Measurements from ENCODE around the gene NDUFAF2. TPM values are rescaled to one million over a fixed set of nuclear protein-coding genes. Genes with fewer than 3 reads are reported as not detected.
"Not testable (repeated sequence)": the region's sequence is repeated elsewhere in the genome, so short reads cannot be mapped to it uniquely, and the experiment has no call there.

NDUFAF2 gene
- total RNA-seq, 1 donor from 2014 or later, result 9.9 TPM

- not testable (repeated sequence) for H3K9ac ChIP-seq (ENCODE audit: low read depth in 1 of 3, low read length in 3 of 3); H3K4me3 ChIP-seq (ENCODE audit: low read length in 3 of 3); H3K27me3 ChIP-seq (ENCODE audit: control insufficient read depth in 3 of 3, insufficient read depth in 3 of 3, low read length in 3 of 3); H3K36me3 ChIP-seq (ENCODE audit: control insufficient read depth in 3 of 3, insufficient read depth in 3 of 3, low read length in 3 of 3); H3K4me1 ChIP-seq (ENCODE audit: control insufficient read depth in 3 of 3, insufficient read depth in 3 of 3, low read length in 3 of 3); H3K9me3 ChIP-seq (ENCODE audit: control insufficient read depth in 3 of 3, low read length in 3 of 3); H3K27ac ChIP-seq (ENCODE audit: low read depth, low read length)
Observed at GRCh38 chr5:60982127-60982526, 37.1 kb downstream of the NDUFAF2 start.

- no peaks in the 10 kb centered on the region for H3K36me3 ChIP-seq (ENCODE audit: control insufficient read depth in 3 of 3, insufficient read depth in 3 of 3, low read length in 3 of 3)
Observed at GRCh38 chr5:60989790-60990189, 44.8 kb downstream of the NDUFAF2 start.

GRCh38 chr5:60992871-60993270, 47.9 kb downstream of the NDUFAF2 start:
- no peaks in the 10 kb centered on the region for H3K27me3 ChIP-seq (ENCODE audit: control insufficient read depth in 3 of 3, insufficient read depth in 3 of 3, low read length in 3 of 3)
- peaks cover 3 to 8% (median 5%) of the 10 kb centered on the region in 3 donors for H3K4me1 ChIP-seq (ENCODE audit: control insufficient read depth in 3 of 3, insufficient read depth in 3 of 3, low read length in 3 of 3)
- no peak overlapping the region for H3K27ac ChIP-seq (ENCODE audit: low read depth, low read length)
- no peaks in the 10 kb centered on the region for H3K36me3 ChIP-seq (ENCODE audit: control insufficient read depth in 3 of 3, insufficient read depth in 3 of 3, low read length in 3 of 3)
- no peak overlapping the region for H3K4me3 ChIP-seq (ENCODE audit: low read length in 3 of 3)
- no peak overlapping the region for H3K9ac ChIP-seq (ENCODE audit: low read depth in 1 of 3, low read length in 3 of 3)
- H3K9me3 ChIP-seq (ENCODE audit: control insufficient read depth in 3 of 3, low read length in 3 of 3), result peaks cover 0 to 2% (median 0%) of the 10 kb centered on the region in 3 donors

More at GRCh38 chr5:60989790-60990189, 44.8 kb downstream of the NDUFAF2 start:
- Histone ChIP-seq H3K9ac (ENCODE audit: low read depth in 1 of 3, low read length in 3 of 3) (no peak overlapping the region), H3K4me1 (ENCODE audit: control insufficient read depth in 3 of 3, insufficient read depth in 3 of 3, low read length in 3 of 3) (peaks cover 3 to 8% (median 5%) of the 10 kb centered on the region in 3 donors), H3K27me3 (ENCODE audit: control insufficient read depth in 3 of 3, insufficient read depth in 3 of 3, low read length in 3 of 3) (no peaks in the 10 kb centered on the region), H3K9me3 (ENCODE audit: control insufficient read depth in 3 of 3, low read length in 3 of 3) (peaks cover 0 to 2% (median 0%) of the 10 kb centered on the region in 3 donors), H3K27ac (ENCODE audit: low read depth, low read length) (no peak overlapping the region), H3K4me3 (ENCODE audit: low read length in 3 of 3) (no peak overlapping the region)

- Histone ChIP-seq H3K27me3 (ENCODE audit: control insufficient read depth in 3 of 3, insufficient read depth in 3 of 3, low read length in 3 of 3) (no peaks in the 10 kb centered on the region), H3K4me1 (ENCODE audit: control insufficient read depth in 3 of 3, insufficient read depth in 3 of 3, low read length in 3 of 3) (peaks cover 3 to 8% (median 5%) of the 10 kb centered on the region in 3 donors), H3K4me3 (ENCODE audit: low read length in 3 of 3) (no peak overlapping the region), H3K27ac (ENCODE audit: low read depth, low read length) (no peak overlapping the region), H3K9ac (ENCODE audit: low read depth in 1 of 3, low read length in 3 of 3) (no peak overlapping the region), H3K9me3 (ENCODE audit: control insufficient read depth in 3 of 3, low read length in 3 of 3) (peaks cover 0 to 2% (median 0%) of the 10 kb centered on the region in 3 donors), H3K36me3 (ENCODE audit: control insufficient read depth in 3 of 3, insufficient read depth in 3 of 3, low read length in 3 of 3) (no peaks in the 10 kb centered on the region)
Observed at GRCh38 chr5:60993425-60993824, 48.4 kb downstream of the NDUFAF2 start.

GRCh38 chr5:60993875-60994571, 49.0 kb downstream of the NDUFAF2 start:
- Histone ChIP-seq H3K9ac (ENCODE audit: low read depth in 1 of 3, low read length in 3 of 3) (no peak overlapping the region), H3K4me3 (ENCODE audit: low read length in 3 of 3) (no peak overlapping the region), H3K27me3 (ENCODE audit: control insufficient read depth in 3 of 3, insufficient read depth in 3 of 3, low read length in 3 of 3) (no peaks in the 10 kb centered on the region), H3K36me3 (ENCODE audit: control insufficient read depth in 3 of 3, insufficient read depth in 3 of 3, low read length in 3 of 3) (no peaks in the 10 kb centered on the region), H3K27ac (ENCODE audit: low read depth, low read length) (no peak overlapping the region), H3K4me1 (ENCODE audit: control insufficient read depth in 3 of 3, insufficient read depth in 3 of 3, low read length in 3 of 3) (peaks cover 3 to 8% (median 5%) of the 10 kb centered on the region in 3 donors), H3K9me3 (ENCODE audit: control insufficient read depth in 3 of 3, low read length in 3 of 3) (peaks cover 0 to 2% (median 0%) of the 10 kb centered on the region in 3 donors)

- H3K27me3 ChIP-seq (ENCODE audit: control insufficient read depth in 3 of 3, insufficient read depth in 3 of 3, low read length in 3 of 3), result no peaks in the 10 kb centered on the region
- H3K4me3 ChIP-seq (ENCODE audit: low read length in 3 of 3), result no peak overlapping the region
- no peaks in the 10 kb centered on the region for H3K36me3 ChIP-seq (ENCODE audit: control insufficient read depth in 3 of 3, insufficient read depth in 3 of 3, low read length in 3 of 3)
- H3K9ac ChIP-seq (ENCODE audit: low read depth in 1 of 3, low read length in 3 of 3), result no peak overlapping the region
- H3K27ac ChIP-seq (ENCODE audit: low read depth, low read length), result no peak overlapping the region
- peaks cover 0 to 2% (median 0%) of the 10 kb centered on the region in 3 donors for H3K9me3 ChIP-seq (ENCODE audit: control insufficient read depth in 3 of 3, low read length in 3 of 3)
- peaks cover 8 to 15% (median 9%) of the 10 kb centered on the region in 3 donors for H3K4me1 ChIP-seq (ENCODE audit: control insufficient read depth in 3 of 3, insufficient read depth in 3 of 3, low read length in 3 of 3)
Observed at GRCh38 chr5:60996368-60996767, 51.4 kb downstream of the NDUFAF2 start.

GRCh38 chr5:60997721-60998120, 52.7 kb downstream of the NDUFAF2 start:
- Histone ChIP-seq H3K27ac (ENCODE audit: low read depth, low read length) (no peak overlapping the region), H3K9ac (ENCODE audit: low read depth in 1 of 3, low read length in 3 of 3) (no peak overlapping the region), H3K27me3 (ENCODE audit: control insufficient read depth in 3 of 3, insufficient read depth in 3 of 3, low read length in 3 of 3) (no peaks in the 10 kb centered on the region), H3K4me3 (ENCODE audit: low read length in 3 of 3) (no peak overlapping the region), H3K4me1 (ENCODE audit: control insufficient read depth in 3 of 3, insufficient read depth in 3 of 3, low read length in 3 of 3) (peaks cover 8 to 19% (median 8%) of the 10 kb centered on the region in 3 donors), H3K36me3 (ENCODE audit: control insufficient read depth in 3 of 3, insufficient read depth in 3 of 3, low read length in 3 of 3) (no peaks in the 10 kb centered on the region), H3K9me3 (ENCODE audit: control insufficient read depth in 3 of 3, low read length in 3 of 3) (peaks cover 0 to 2% (median 0%) of the 10 kb centered on the region in 3 donors)

GRCh38 chr5:61000887-61001286, 55.9 kb downstream of the NDUFAF2 start:
- Histone ChIP-seq H3K9ac (ENCODE audit: low read depth in 1 of 3, low read length in 3 of 3) (no peak overlapping the region), H3K4me3 (ENCODE audit: low read length in 3 of 3) (no peak overlapping the region), H3K27me3 (ENCODE audit: control insufficient read depth in 3 of 3, insufficient read depth in 3 of 3, low read length in 3 of 3) (no peaks in the 10 kb centered on the region), H3K36me3 (ENCODE audit: control insufficient read depth in 3 of 3, insufficient read depth in 3 of 3, low read length in 3 of 3) (no peaks in the 10 kb centered on the region), H3K4me1 (ENCODE audit: control insufficient read depth in 3 of 3, insufficient read depth in 3 of 3, low read length in 3 of 3) (peaks cover 4 to 12% (median 5%) of the 10 kb centered on the region in 3 donors), H3K27ac (ENCODE audit: low read depth, low read length) (no peak overlapping the region), H3K9me3 (ENCODE audit: control insufficient read depth in 3 of 3, low read length in 3 of 3) (no peaks in the 10 kb centered on the region)

DNA sequence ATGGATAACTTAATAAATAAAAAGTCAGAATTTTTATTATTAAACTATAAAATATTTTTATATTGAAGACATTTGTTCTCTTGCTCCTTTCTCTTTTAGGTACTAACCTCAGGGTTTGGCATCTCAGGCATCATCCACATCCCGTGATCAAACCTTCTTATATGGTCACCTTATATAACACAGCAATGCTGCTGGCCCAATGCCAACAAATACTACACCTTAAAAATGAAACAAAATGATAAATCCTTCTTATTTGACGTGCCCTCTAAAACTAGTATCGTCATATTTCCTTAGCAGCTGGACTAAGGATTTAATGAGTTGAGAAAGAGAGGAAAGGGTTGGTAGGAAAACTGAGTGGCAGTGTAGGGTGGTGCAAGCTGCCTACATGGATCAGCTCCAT, 56.6 kb downstream of the NDUFAF2 start:
- H3K4me1 ChIP-seq (ENCODE audit: control insufficient read depth in 3 of 3, insufficient read depth in 3 of 3, low read length in 3 of 3), result peaks cover 4 to 12% (median 5%) of the 10 kb centered on the region in 3 donors
- H3K36me3 ChIP-seq (ENCODE audit: control insufficient read depth in 3 of 3, insufficient read depth in 3 of 3, low read length in 3 of 3), result no peaks in the 10 kb centered on the region
- H3K9ac ChIP-seq (ENCODE audit: low read depth in 1 of 3, low read length in 3 of 3), result no peak overlapping the region
- H3K9me3 ChIP-seq (ENCODE audit: control insufficient read depth in 3 of 3, low read length in 3 of 3), result no peaks in the 10 kb centered on the region
- H3K27ac ChIP-seq (ENCODE audit: low read depth, low read length), result no peak overlapping the region
- H3K4me3 ChIP-seq (ENCODE audit: low read length in 3 of 3), result no peak overlapping the region
- H3K27me3 ChIP-seq (ENCODE audit: control insufficient read depth in 3 of 3, insufficient read depth in 3 of 3, low read length in 3 of 3), result no peaks in the 10 kb centered on the region

DNA sequence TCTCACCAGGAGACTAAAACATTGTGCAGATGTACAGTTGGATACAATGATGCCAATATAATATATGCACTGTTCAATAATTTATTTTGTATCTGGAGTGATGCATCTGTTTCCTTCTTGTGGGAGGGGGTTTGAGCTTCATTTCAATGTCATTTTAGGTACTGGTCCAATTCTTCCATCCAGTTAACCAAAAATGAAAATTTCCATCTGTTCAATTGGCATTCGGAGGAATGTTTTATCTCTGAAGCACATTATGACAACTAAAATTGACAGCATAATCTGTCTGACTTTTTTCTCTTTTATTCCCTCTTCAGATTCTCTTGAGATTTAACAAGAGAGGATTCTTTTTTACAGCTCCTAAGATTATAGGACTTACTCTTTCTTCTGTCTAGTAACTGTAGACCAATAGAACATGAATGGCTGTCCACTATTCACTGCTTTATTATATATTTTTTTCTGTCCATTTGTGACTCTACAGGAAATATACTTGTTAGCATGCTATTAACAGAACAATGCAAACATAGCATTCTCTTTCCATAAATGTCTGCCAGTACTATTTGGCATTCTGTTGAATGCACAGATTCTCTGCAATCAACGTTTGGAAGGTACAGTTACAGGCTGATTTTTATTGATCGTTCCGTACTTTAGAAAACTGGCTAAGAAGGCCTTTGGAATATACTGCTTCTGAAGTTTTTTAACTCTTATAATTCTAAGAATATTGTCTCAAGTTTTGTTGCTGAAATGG, 57.8 kb downstream of the NDUFAF2 start:
- H3K36me3 ChIP-seq (ENCODE audit: control insufficient read depth in 3 of 3, insufficient read depth in 3 of 3, low read length in 3 of 3), result no peaks in the 10 kb centered on the region
- peaks cover 4 to 12% (median 5%) of the 10 kb centered on the region in 3 donors for H3K4me1 ChIP-seq (ENCODE audit: control insufficient read depth in 3 of 3, insufficient read depth in 3 of 3, low read length in 3 of 3)
- no peak overlapping the region for H3K27ac ChIP-seq (ENCODE audit: low read depth, low read length)
- H3K9ac ChIP-seq (ENCODE audit: low read depth in 1 of 3, low read length in 3 of 3), result no peak overlapping the region
- no peak overlapping the region for H3K4me3 ChIP-seq (ENCODE audit: low read length in 3 of 3)
- H3K27me3 ChIP-seq (ENCODE audit: control insufficient read depth in 3 of 3, insufficient read depth in 3 of 3, low read length in 3 of 3), result no peaks in the 10 kb centered on the region
- no peaks in the 10 kb centered on the region for H3K9me3 ChIP-seq (ENCODE audit: control insufficient read depth in 3 of 3, low read length in 3 of 3)
